NT2/D1 (cell line): Measurements from ENCODE around the gene FAF1.
"Not testable (repeated sequence)": the region's sequence is repeated elsewhere in the genome, so short reads cannot be mapped to it uniquely, and the experiment has no call there.

Source experiments
- DNase-seq: peaks from one replicate; pipeline ENCODE4 v3.0.0-alpha.2; 2011; ENCODE audit warnings: low read depth, low spot score
- H3K27me3 ChIP-seq: 2 replicates; pipeline ENCODE4 v1.6.0; 2011; ENCODE audit warnings: mild to moderate bottlenecking; ENCODE audit not compliant: insufficient read length, insufficient read depth
- H3K36me3 ChIP-seq: 2 replicates; pipeline ENCODE4 v1.6.1; 2011; ENCODE audit warnings: mild to moderate bottlenecking, low read length, mixed read lengths; ENCODE audit not compliant: insufficient read depth, insufficient read length
- H3K4me1 ChIP-seq: 2 replicates; pipeline ENCODE4 v1.5.1; 2011; ENCODE audit not compliant: insufficient read depth, insufficient read length
- H3K4me3 ChIP-seq: 2 replicates; pipeline ENCODE4 v1.5.1; 2011; ENCODE audit warnings: low read depth; ENCODE audit not compliant: insufficient read length
- H3K9ac ChIP-seq: 2 replicates; pipeline ENCODE4 v1.6.0; 2011; ENCODE audit warnings: low read depth; ENCODE audit not compliant: insufficient read length
- H3K9me3 ChIP-seq: 2 replicates; pipeline ENCODE4 v1.5.1; 2011; ENCODE audit warnings: mild to moderate bottlenecking, low read length; ENCODE audit not compliant: insufficient read depth
- SUZ12 ChIP-seq: IDR thresholded peaks from 2 replicates; pipeline ENCODE4 v1.6.1; 2011; ENCODE audit not compliant: insufficient read length, insufficient read depth; ENCODE audit errors: extremely low read depth
- YY1 ChIP-seq: IDR thresholded peaks from 2 replicates; pipeline ENCODE4 v1.6.1; 2011; ENCODE audit not compliant: insufficient read length, insufficient read depth
- ZNF274 ChIP-seq: IDR thresholded peaks from 2 replicates; pipeline ENCODE4 v1.6.1; 2011; ENCODE audit warnings: mild to moderate bottlenecking, low read depth, low read length

Gene FAF1

DNA sequence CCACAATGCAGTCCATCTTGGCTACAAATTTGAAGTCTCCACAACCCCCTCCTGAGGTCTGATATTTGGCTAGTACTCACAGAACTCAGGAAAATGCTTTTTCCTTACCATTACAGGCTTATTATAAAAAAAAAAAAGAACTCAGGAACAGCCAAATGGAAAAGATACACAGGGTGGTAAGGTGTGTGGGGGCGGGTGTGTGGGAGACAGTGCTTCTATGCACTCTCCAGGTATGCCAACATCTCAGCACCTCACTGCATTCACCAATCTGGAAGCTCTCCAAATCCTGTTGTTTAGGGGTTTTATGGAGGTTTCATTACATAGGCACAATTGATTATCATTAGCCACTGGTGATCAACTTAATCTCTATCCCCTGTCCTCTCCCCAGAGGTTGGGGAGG is 126.9 kb downstream of the FAF1 start:
- no peak for DNase-seq
- Histone ChIP-seq H3K4me1 (no peaks in the 10 kb centered on the region), H3K4me3 (no peak overlapping the region), H3K9me3 (peaks cover 4% of the 10 kb centered on the region; the same call in 1 of the 2 replicates), H3K36me3 (no peaks in the 10 kb centered on the region), H3K9ac (no peak overlapping the region), H3K27me3 (no peaks in the 10 kb centered on the region)
- no peak for TF ChIP-seq ZNF274
- TF ChIP-seq YY1: no peak
- TF ChIP-seq SUZ12: no peak

DNA sequence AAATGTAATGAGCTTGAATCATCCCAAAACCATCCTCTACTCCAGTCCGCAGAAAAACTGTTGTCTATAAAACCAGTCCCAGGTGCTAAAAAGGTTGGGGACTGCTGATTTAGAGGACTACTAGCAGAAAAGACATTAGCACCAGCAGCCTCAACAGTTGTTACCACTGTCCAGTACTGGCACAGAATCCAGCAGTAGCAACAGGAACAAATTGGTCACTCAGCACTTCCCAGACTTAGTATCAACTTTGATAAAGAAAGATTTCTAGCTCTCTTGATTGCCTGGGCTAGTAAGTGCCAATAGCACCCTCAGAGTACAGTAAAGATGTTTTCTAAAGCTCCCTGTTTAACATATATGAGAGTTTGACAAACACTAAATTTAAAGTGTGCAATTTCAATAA is 127.9 kb downstream of the FAF1 start:
- Histone ChIP-seq H3K4me3 (no peak overlapping the region), H3K9ac (no peak overlapping the region), H3K27me3 (no peaks in the 10 kb centered on the region), H3K9me3 (peaks cover 11% of the 10 kb centered on the region; the same call in 1 of the 2 replicates), H3K4me1 (no peaks in the 10 kb centered on the region), H3K36me3 (no peaks in the 10 kb centered on the region)
- no peak for DNase-seq
- no peak for TF ChIP-seq YY1
- no peak for TF ChIP-seq ZNF274
- no peak for TF ChIP-seq SUZ12

DNA sequence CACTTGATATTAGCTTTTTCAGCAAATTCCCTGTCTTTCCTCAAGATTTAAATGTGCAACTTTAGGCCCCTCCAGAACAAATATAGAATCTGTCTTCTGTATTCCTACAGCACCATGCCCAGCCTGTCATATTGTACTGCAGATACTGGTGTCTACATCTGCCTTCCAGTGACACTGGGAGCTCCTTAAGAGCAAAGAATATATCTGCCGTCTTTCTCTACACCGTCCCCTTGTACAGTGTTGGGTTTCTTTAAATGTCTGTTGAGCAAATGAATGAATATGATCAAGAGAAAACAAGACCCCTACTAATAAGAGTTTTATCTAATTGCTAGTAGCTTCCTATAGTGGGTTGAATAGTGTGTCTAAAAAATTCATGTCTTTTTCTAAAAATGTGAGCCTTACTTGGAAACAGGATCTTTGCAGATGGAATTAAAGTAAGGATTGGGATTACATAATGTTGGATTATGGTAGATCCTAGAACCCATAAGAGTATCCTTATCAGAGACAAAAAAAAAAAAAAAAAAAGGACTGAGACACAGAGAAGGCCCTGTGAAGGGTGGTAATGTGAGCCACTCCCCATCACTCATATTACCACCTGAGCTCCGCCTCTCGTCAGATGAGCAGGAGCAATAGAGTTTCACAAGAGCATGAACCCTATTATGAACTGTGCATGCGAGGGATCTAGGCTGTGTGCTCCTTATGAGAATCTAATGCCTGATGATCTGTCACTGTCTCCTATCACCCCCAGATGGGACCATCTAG is 128.6 kb downstream of the FAF1 start:
- DNase-seq: no peak
- Histone ChIP-seq H3K9ac (no peak overlapping the region), H3K9me3 (peaks cover 15% of the 10 kb centered on the region), H3K27me3 (no peaks in the 10 kb centered on the region), H3K4me3 (no peak overlapping the region), H3K36me3 (no peaks in the 10 kb centered on the region), H3K4me1 (no peaks in the 10 kb centered on the region)
- TF ChIP-seq YY1: no peak
- TF ChIP-seq ZNF274: no peak
- no peak for TF ChIP-seq SUZ12

DNA sequence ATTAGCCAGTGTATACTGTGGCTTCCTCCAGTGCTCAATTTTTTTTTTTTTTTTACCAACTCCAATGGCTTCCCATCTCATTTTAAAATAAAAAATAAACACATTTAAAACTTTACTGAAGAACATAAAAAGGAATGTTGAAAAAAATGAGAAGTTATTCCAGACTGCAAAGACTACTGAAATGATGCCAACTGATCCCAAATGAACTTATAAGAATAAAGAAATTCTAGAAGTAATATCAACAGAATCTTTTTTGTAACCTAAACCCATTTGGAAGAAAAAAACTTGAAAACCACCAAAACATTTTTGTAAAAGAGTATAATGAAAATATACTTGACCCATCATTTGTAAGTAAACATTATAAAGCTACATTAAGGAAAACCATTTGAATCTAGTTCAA is 129.4 kb downstream of the FAF1 start:
- Histone ChIP-seq H3K4me3 (no peak overlapping the region), H3K4me1 (no peaks in the 10 kb centered on the region), H3K9ac (no peak overlapping the region), H3K36me3 (no peaks in the 10 kb centered on the region), H3K27me3 (no peaks in the 10 kb centered on the region), H3K9me3 (peaks cover 18% of the 10 kb centered on the region)
- no peak for TF ChIP-seq ZNF274
- TF ChIP-seq YY1: no peak
- TF ChIP-seq SUZ12: no peak
- no peak for DNase-seq

DNA sequence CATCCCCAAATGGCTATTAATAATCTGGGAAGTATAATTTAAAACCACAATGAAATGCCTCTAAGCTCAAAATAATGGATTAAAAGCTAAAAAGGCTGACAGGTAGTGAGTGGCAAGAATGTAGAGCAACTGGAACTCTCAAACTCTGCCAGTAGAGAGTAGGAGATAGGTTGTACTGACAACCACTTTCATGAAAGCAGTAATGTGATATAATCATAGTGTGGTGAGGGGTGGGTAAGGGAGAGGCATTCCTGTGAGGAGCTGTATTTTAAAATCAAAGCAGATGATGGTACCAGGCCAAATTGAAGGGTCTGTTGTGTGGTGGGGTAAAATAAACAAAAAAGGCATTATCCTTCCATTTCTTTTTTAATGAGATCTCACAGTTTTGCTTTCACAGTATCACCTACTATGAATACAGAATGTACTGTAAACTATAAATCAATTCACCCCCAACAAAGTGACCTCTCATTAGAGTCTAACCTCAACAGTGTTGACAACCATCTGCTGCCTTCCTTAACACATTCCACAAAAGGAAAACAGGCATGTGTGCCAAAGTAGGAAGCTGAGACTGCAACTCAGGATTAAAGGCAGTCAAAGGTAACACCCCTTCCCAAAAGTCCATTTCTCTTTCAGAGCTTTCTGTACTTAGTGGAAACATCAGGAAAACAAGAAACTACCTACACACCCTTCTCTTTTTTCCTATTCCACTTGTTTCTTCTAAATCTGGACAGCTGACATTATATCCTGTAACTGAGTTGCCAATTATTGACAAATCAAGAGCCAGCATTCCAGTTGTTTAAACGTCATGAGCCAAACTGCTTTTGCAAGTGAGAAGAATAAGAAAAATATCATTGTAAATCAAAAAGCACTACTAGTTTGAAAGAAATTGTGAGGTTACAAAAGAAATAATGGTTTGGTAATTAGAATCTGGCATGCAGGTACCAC is 130.8 kb downstream of the FAF1 start:
- Histone ChIP-seq H3K9me3 (peaks cover 18% of the 10 kb centered on the region), H3K9ac (no peak overlapping the region), H3K4me1 (no peaks in the 10 kb centered on the region), H3K36me3 (no peaks in the 10 kb centered on the region), H3K27me3 (no peaks in the 10 kb centered on the region), H3K4me3 (no peak overlapping the region)
- TF ChIP-seq YY1 (no peak), ZNF274 (no peak), SUZ12 (no peak)
- no peak for DNase-seq

DNA sequence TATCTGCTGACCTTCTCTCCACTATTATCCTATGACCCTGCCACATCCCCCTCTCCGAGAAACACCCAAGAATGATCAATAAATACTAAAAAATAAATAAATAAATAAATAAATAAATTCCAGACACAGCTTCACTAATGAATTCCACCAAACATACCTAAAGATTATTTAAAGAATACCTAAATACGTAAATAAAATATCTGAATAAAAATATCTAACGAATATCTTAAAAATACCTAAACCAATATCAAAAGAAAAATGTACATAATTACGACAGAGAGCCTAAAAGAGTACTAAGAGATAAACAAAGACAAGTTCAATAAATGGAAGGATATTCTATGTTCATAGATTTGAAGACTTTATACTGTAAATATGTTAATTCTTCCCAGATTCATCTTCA is 132.5 kb downstream of the FAF1 start:
- Histone ChIP-seq H3K4me3 (no peak overlapping the region), H3K9me3 (peaks cover 18% of the 10 kb centered on the region), H3K27me3 (no peaks in the 10 kb centered on the region), H3K9ac (no peak overlapping the region), H3K4me1 (no peaks in the 10 kb centered on the region), H3K36me3 (no peaks in the 10 kb centered on the region)
- DNase-seq: no peak
- TF ChIP-seq YY1 (no peak), SUZ12 (no peak), ZNF274 (no peak)

DNA sequence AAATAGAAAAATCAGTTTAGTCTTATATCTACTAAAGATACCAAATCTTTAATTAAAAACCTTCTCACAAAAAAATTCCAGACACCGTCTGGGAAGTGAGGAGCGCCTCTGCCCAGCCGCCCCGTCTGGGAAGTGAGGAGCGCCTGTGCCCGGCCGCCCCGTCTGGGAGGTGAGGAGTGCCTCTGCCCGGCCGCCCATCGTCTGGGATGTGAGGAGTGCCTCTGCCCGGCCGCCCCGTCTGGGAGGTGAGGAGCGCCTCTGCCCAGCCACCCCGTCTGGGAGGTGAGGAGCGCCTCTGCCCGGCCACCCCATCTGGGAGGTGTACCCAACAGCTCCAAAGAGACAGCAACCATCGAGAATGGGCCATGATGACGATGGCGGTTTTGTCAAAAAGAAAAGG is 133.3 kb downstream of the FAF1 start:
- H3K9me3 ChIP-seq: peaks cover 18% of the 10 kb centered on the region
- H3K4me3 ChIP-seq, H3K9ac ChIP-seq, H3K36me3 ChIP-seq, H3K27me3 ChIP-seq, DNase-seq, H3K4me1 ChIP-seq: not testable (repeated sequence)
